Esophagus muscularis mucosa (tissue), 4 donors: ENCODE results near the gene SH3RF3. TPM values are rescaled to one million over a fixed set of nuclear protein-coding genes. Genes with fewer than 3 reads are reported as not detected.

Source experiments
- DNase-seq: peaks from one replicate; pipeline ENCODE4 v3.0.0-alpha.2; 2017; ENCODE audit errors: extremely low spot score
- H3K27ac ChIP-seq, 4 donors: fragments of 200-600 bp; sonication (generic); replicated peaks in 1 of 4; 1 replicate in 3 of 4; 2 replicates in 1 of 4; pipeline ENCODE4 v1.5.1; 2016 to 2019; ENCODE audit warnings: mild to moderate bottlenecking in 1 of 4
- H3K27me3 ChIP-seq, 4 donors: fragments of 200-600 bp; sonication (generic); one replicate each; pipeline versions ENCODE4 v1.5.1 to v1.6.0; 2016 to 2019
- H3K36me3 ChIP-seq, 4 donors: fragments of 200-600 bp; sonication (generic); one replicate each; pipeline ENCODE4 v1.5.1; 2016 to 2019
- H3K4me1 ChIP-seq, 4 donors: fragments of 200-600 bp; sonication (generic); one replicate each; pipeline ENCODE4 v1.5.1; 2016 to 2019
- H3K4me3 ChIP-seq, 4 donors: fragments of 200-600 bp; sonication (generic); 1 replicate in 2 of 4; 2 replicates in 2 of 4; pipeline ENCODE4 v1.5.1; 2016 to 2019; ENCODE audit warnings: mild to moderate bottlenecking in 4 of 4, moderate library complexity in 1 of 4
- H3K9me3 ChIP-seq, 4 donors: fragments of 200-600 bp; sonication (generic); 1 replicate in 3 of 4; 2 replicates in 1 of 4; pipeline ENCODE4 v1.5.1; 2016 to 2019
- EP300 ChIP-seq: sonication (generic); formaldehyde crosslinking; IDR thresholded peaks from one replicate; pipeline ENCODE4 v1.6.1; 2017; ENCODE audit warnings: antibody characterized with exemption
- POLR2A ChIP-seq: fragments of 450-650 bp; IDR thresholded peaks from one replicate; pipeline ENCODE4 v1.6.1; 2017; ENCODE audit warnings: antibody characterized with exemption, moderate library complexity, mild to moderate bottlenecking, low read depth
- POLR2AphosphoS5 ChIP-seq, 2 donors: sonication (generic); formaldehyde crosslinking; IDR thresholded peaks; one replicate each; pipeline ENCODE4 v1.6.1; 2017; ENCODE audit warnings: antibody characterized with exemption in 2 of 2
- WGBS: methylation state at CpG from one replicate; pipeline ENCODE4 v1.1.5; 2018; 5-methylcytosine and 5-hydroxymethylcytosine counted together
- intact Hi-C: fragments of 100-400 bp; cut with DNase I; formaldehyde crosslinking; loops from one replicate; pipeline ENCODE4 v1.15.1; 2023
- total RNA-seq, 4 donors: library from RNA; depleted of rRNA; stranded (reverse); fragments of >200 nt; gene quantifications; one replicate each; pipeline versions ENCODE4 v1.1.0 to v1.2.1, GENCODE V29; 2016
- TF ChIP-seq, protein P1 (sequence below), 3 experiments: fragments of 200-600 bp in 2 of 3; fragments of 450-650 bp in 1 of 3; sonication (generic) in 2 of 3; IDR thresholded peaks; one replicate each; pipeline ENCODE4 v1.5.1; 2017 to 2019; ENCODE audit warnings: antibody characterized with exemption in 3 of 3, mild to moderate bottlenecking in 2 of 3, moderate library complexity in 1 of 3

The SH3RF3 gene
- total RNA-seq, 4 donors from 2014 or later: 6.3 to 17.5 (median 11.3) TPM

DNA sequence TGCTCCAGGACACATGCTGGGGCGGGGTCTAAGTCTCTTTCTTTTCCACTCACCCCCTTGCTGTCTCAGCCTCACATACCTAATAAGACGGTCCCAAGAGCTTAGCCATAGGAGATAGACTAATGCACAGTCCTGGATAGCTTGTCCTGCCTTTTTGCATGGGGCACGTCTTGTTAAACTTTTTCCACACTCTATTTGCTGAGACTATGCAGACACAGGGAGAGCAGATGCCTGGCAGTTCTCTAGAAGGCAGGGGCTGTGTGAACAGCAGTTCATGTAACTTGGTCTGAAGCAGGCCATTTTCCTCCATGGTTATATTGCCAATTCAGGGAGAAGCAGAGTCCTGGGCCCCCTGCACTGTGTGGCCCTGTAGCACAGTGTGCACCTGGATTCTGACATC, 342.7 kb downstream of the SH3RF3 start:
- H3K27me3 ChIP-seq: no peaks in the 10 kb centered on the region
- WGBS: 95% methylated on average over 3 of the region's 3 CpGs
- no peaks in the 10 kb centered on the region for H3K36me3 ChIP-seq
- DNase-seq: no peak
- H3K4me3 ChIP-seq: no peak overlapping the region
- TF ChIP-seq EP300 (no peak), POLR2A (no peak), POLR2AphosphoS5 (IDR thresholded peaks at IDR 0.05) (no peak)
- TF ChIP-seq, protein P1, sequence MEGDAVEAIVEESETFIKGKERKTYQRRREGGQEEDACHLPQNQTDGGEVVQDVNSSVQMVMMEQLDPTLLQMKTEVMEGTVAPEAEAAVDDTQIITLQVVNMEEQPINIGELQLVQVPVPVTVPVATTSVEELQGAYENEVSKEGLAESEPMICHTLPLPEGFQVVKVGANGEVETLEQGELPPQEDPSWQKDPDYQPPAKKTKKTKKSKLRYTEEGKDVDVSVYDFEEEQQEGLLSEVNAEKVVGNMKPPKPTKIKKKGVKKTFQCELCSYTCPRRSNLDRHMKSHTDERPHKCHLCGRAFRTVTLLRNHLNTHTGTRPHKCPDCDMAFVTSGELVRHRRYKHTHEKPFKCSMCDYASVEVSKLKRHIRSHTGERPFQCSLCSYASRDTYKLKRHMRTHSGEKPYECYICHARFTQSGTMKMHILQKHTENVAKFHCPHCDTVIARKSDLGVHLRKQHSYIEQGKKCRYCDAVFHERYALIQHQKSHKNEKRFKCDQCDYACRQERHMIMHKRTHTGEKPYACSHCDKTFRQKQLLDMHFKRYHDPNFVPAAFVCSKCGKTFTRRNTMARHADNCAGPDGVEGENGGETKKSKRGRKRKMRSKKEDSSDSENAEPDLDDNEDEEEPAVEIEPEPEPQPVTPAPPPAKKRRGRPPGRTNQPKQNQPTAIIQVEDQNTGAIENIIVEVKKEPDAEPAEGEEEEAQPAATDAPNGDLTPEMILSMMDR (IDR thresholded peaks at IDR 0.05): no peak
- no peaks in the 10 kb centered on the region for H3K9me3 ChIP-seq
- peaks cover 0 to 14% (median 4%) of the 10 kb centered on the region in 4 donors for H3K4me1 ChIP-seq
- intact Hi-C loops: no loop called here
- H3K27ac ChIP-seq: no peak overlapping the region

DNA sequence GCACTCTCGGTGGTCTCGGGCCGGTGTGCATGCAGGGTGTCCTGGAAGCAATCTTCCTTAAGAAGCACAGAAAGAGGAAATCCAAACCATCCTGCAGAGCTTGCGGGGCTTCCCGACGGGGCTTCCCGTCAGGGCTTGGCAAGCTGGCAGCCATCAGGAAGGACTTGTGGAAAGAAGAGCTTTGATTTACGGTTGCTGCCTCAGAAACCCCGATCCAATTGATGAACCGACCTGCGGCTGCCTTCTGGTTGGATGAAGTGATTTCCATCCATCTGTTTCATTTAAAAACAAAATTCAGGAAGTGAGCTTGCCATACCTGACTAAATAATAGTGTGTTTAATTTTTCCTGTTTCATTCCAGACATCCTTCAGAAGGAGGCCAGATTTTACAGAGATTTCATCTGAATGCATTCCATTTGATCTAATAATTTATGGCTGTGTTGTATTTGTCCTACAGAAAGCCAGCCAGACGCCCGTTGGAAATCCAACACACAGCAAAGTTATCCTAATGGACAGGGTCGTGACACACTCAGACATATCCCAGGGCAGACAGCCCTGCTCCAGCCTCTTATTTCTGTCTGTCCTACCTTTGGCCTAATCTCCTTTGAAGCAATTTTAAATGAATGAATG, 343.4 kb downstream of the SH3RF3 start:
- Histone ChIP-seq H3K27me3 (no peaks in the 10 kb centered on the region), H3K36me3 (no peaks in the 10 kb centered on the region), H3K4me1 (peaks cover 0 to 14% (median 4%) of the 10 kb centered on the region in 4 donors), H3K9me3 (no peaks in the 10 kb centered on the region), H3K4me3 (no peak overlapping the region), H3K27ac (no peak overlapping the region)
- intact Hi-C loops: no loop called here
- 74% methylated on average over 11 of the region's 14 CpGs for WGBS
- no peak for DNase-seq
- no peak for TF ChIP-seq POLR2A
- TF ChIP-seq, protein P1 (IDR thresholded peaks at IDR 0.05): no peak
- TF ChIP-seq POLR2AphosphoS5 (IDR thresholded peaks at IDR 0.05): no peak
- TF ChIP-seq EP300: no peak

DNA sequence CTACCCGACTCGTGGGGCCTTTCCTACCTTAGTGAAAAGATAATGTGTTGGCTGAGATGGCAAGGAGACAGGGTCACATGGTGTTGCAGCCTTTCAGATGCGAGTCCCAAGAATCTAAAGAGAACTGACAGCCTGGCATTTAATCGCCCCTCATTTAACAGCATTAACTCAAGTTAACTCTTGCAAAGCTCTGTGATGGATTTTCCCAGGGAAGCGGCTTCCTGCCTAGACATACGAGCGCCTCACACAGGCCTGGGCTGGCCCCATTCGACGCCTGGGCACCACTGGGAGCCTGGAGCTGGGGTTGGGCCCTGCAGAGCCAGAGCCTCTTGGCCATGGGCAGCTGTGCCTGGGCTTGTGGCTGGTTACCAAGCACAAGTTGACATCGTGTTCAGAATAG, 344.0 kb downstream of the SH3RF3 start:
- H3K9me3 ChIP-seq: no peaks in the 10 kb centered on the region
- intact Hi-C loops: no loop called here
- TF ChIP-seq POLR2A: no peak
- H3K27ac ChIP-seq: no peak overlapping the region
- no peaks in the 10 kb centered on the region for H3K27me3 ChIP-seq
- H3K36me3 ChIP-seq: no peaks in the 10 kb centered on the region
- H3K4me1 ChIP-seq: peaks cover 0 to 9% (median 4%) of the 10 kb centered on the region in 4 donors
- 74% methylated on average over 6 of the region's 10 CpGs for WGBS
- no peak for DNase-seq
- no peak overlapping the region for H3K4me3 ChIP-seq

DNA sequence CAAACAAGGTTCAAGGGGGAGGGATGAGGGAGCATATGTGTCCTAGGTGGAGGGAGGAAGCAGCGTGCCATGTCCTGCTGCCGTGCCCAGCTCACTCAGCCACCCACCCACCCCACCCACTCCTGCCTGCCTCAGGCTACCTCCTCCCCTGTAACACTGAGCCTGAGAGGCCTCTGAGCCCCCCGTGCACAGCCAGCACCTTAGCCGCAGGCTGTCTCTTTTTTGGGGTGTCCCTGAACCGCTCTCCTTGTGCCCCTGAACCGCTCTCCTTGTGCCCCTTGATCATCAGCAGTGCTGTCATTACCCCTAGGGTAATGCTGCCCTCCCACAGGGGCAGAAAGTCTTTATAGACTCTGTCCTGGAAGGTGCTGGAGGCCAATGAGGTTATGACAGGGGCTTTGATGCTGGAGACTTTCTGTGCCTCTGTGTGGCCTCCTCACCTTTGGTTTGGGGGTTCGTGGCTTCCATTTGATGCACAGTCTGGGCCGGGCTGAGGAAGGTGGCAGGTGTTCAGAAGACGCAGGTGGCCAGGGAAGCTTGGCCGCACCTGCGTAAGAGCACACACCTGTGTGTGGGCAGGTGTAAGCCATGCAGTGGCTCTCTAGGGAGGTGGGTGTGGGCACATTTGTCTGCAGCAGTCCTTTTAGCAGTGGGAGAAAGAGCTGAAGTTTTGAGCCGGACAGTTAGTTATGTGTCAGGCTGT, 344.8 kb downstream of the SH3RF3 start:
- TF ChIP-seq POLR2AphosphoS5 (IDR thresholded peaks at IDR 0.05): no peak
- TF ChIP-seq EP300: no peak
- TF ChIP-seq, protein P1 (IDR thresholded peaks at IDR 0.05): no peak
- TF ChIP-seq POLR2A: no peak
- Histone ChIP-seq H3K27ac (no peak overlapping the region), H3K4me3 (no peak overlapping the region), H3K9me3 (no peaks in the 10 kb centered on the region), H3K27me3 (no peaks in the 10 kb centered on the region), H3K4me1 (peaks cover 0 to 8% (median 4%) of the 10 kb centered on the region in 4 donors), H3K36me3 (no peaks in the 10 kb centered on the region)
- WGBS: 95% methylated on average over 10 of the region's 12 CpGs
- intact Hi-C loops: no loop called here
- DNase-seq: no peak

DNA sequence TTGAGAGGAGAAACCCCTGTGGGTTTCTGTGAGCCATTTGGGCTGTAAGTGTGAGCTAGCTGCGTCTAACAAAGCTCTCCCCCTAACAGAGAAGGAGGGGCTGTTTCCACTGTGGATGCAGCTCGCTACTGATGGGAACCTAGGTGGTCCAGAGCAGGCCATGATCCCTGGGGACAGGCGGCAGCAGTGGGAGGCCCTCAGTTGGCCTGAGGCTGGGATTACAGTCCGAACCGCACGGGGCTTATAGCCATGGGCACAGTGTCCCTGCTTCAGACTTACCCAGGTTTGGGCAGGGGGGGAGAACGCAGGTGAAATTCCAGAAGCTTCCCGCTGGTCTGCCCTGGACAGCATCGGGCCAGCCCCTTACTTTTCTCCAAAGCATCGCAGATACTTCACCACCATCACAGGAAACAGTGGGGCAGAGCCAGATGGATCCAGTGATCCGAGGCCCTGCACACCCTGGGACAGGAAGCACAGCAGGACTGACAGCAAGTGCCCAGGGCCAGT, 345.4 kb downstream of the SH3RF3 start:
- Histone ChIP-seq H3K4me1 (peaks cover 0 to 8% (median 4%) of the 10 kb centered on the region in 4 donors), H3K4me3 (no peak overlapping the region), H3K9me3 (no peaks in the 10 kb centered on the region), H3K27me3 (no peaks in the 10 kb centered on the region), H3K27ac (no peak overlapping the region), H3K36me3 (no peaks in the 10 kb centered on the region)
- no peak for TF ChIP-seq POLR2AphosphoS5 (IDR thresholded peaks at IDR 0.05)
- WGBS: 92% methylated on average over 6 of the region's 11 CpGs
- intact Hi-C loops: no loop called here
- DNase-seq: no peak
